GM12801 (cell line): Measurements from ENCODE around the gene MAGI2.

Source experiments
- TF ChIP-seq, protein P1 (sequence below): IDR thresholded peaks from one replicate; pipeline ENCODE4 v1.5.1; 2011; ENCODE audit warnings: control low read depth; ENCODE audit not compliant: insufficient read length; ENCODE audit errors: extremely low read depth

Gene MAGI2

DNA sequence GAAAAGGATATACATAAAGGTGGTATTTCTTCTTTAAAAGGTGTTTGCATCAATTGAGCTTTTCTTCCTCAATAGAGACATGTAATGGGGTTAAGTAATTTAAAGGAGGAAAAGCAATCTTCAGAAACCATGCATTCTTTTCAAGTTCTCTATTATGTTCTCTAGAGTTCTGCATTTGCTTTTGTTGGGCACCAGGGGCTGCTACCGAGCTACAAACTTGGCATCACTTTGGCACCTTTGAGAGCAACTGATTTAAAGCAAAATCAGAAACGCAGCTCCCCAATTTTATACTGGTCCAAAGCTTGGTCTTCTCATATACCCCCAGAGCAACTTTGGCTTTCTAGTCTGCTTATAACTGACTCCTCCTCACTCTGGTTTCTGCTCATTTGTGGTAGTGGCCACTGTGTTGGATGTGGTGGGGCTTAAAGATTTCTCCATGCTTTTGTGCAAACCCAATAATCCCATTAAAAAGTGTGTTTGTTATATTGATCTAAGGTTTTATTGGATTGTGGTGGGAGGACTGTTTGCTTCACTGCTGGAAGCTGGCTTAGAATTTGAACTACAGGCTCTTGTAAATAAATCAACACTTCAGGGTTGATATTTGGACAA, 942.8 kb downstream of the MAGI2 start:
- TF ChIP-seq, protein P1, sequence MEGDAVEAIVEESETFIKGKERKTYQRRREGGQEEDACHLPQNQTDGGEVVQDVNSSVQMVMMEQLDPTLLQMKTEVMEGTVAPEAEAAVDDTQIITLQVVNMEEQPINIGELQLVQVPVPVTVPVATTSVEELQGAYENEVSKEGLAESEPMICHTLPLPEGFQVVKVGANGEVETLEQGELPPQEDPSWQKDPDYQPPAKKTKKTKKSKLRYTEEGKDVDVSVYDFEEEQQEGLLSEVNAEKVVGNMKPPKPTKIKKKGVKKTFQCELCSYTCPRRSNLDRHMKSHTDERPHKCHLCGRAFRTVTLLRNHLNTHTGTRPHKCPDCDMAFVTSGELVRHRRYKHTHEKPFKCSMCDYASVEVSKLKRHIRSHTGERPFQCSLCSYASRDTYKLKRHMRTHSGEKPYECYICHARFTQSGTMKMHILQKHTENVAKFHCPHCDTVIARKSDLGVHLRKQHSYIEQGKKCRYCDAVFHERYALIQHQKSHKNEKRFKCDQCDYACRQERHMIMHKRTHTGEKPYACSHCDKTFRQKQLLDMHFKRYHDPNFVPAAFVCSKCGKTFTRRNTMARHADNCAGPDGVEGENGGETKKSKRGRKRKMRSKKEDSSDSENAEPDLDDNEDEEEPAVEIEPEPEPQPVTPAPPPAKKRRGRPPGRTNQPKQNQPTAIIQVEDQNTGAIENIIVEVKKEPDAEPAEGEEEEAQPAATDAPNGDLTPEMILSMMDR = no peak

DNA sequence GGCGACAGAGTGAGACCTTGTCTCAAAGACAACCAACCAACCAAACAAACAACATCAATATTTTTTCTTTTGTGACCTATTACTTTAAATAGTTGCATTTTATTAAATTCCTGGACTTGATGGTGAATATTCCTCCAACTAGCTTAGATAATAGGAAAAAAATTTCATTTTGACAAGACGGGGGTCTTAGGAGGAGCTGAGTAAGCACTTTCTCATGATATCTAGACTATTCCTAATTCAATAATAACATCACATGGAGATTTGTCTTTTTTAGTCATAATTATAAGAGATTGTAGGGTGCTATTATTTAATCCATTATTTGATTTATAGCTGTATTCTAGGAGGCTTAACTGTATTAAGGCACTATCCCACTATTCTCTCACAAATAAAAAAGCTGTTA, 952.4 kb downstream of the MAGI2 start:
- TF ChIP-seq, protein P1 = no peak

DNA sequence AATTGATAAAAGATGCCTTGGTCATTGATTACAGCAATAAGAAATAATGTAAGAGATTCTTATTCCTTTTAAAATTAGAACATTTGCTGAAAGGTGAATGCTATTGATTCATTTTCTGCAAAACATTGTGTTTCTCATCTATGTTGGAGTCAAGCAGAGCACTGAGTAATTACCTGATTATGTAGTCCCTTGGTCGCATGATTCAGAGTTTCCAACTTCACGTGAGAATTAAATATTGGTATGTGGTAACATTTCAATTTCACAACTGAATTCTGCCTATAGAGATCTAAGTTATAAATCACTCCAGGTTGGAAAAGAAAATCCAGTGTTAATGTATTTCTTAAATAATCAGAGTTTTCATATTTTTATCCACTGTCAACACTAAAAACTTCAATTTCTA, 953.5 kb downstream of the MAGI2 start:
- TF ChIP-seq, protein P1 = no peak

DNA sequence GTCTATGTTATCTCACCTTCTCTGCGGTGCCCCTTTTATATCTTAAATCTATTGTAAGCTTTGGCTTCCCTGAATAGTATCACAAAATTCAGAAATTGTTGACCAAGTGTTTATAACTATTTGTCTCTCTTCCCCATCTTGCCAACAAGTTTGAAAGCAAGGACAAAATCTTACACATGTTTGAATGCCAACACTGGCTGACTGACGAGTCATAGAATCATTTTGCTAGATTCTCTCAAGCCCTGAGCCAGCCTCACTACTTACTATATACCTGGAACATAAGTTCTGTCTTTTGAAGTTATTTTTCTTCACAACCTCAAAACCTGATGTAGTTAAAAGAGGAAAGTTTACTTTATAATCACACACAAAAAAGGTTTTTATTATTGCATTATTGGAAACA, 954.2 kb downstream of the MAGI2 start:
- TF ChIP-seq, protein P1 = no peak

DNA sequence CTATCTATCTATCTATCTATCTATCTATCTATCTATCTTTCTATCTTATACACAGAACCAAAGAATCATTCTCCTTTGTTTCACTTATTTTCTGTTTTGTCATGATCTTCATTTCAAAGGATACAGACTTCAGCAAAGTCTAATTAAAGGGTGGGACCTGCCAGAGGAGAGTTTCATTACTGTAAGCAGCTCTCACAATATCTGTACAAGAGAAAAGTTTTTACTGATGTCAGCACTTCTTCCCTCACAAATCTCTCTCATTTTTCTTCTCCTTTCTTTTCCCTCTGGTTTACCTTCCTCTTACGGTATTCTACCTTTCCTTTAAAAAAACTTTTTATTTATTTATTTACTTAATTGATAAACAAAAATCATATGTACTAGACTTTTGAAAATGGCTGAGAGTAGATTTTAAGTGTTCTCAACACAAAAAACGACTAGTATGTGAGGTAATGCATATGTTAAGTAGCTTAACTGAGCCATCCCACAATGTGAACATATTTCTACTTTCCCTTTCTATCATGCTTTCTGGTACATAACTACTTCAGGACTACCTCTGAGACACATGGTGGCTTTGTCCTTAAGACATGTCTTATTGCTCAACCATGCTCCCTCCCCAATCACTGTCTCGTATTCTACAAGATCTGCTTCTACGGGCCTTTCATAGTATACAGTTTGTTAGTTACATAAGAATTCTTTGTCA, 955.6 kb downstream of the MAGI2 start:
- TF ChIP-seq, protein P1 = no peak

DNA sequence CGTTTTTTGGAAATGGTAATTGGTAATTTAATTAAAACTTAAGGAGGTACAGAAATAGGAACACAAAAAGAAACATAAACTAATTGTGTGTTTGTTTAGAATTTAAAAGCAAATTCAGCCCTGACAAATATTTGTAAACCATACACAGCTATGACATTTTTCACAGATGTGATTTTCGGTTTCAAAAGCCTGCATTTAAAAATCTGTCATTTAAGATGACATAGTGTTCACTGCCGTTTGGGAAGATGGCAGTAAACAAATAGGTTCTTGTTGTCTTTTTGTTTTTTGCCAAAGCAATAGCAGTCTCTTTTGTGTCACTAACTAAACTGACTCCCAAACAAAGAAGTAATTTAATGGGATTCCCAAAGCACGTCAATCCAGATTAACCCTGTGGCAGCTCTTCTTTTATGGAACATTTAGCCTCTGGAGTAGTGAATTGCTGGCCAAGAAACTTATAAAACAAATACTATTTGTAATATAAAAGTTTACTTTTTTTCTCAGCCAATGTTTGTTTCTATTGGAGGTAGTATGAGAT, 957.3 kb downstream of the MAGI2 start:
- TF ChIP-seq, protein P1 = no peak

DNA sequence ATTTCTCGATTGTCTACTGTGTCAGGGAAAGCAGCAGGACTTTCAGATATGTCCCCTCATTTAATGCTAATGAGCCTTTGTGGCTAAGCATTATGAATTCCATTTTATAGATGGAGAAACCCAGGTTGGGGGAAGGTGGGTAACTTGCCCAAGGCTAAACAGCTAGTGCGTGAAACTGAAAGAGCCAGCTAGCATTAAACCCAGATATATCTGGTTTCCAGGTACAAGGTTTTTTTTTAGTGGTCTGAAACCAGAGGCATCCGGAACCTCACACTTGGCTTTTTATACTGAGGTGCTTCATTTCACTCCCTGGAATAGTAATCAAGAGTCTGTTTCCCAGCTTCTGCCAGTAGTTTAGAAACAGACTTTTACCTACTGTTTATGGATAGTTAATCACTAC, 960.1 kb downstream of the MAGI2 start:
- TF ChIP-seq, protein P1 = no peak
